NAMALWA (cell line): ENCODE results near the gene ATP8A1.
A peak's percentile ranks its signal among the peaks of the same experiment; 100 is the strongest.

Experiments used
- DNase-seq: peaks from one replicate; pipeline ENCODE4 v3.0.0-alpha.2; 2015; ENCODE audit warnings: low spot score

The ATP8A1 gene

GRCh38 chr4:42570221-42570620, 86.7 kb downstream of the ATP8A1 start:
- DNase-seq, result no peak

GRCh38 chr4:42568610-42569207, 88.2 kb downstream of the ATP8A1 start:
- peak; percentile 86 for DNase-seq

GRCh38 chr4:42566835-42567234, 90.1 kb downstream of the ATP8A1 start:
- DNase-seq, result no peak

GRCh38 chr4:42562016-42562415, 94.9 kb downstream of the ATP8A1 start:
- no peak for DNase-seq

- DNase-seq, result no peak
Observed at GRCh38 chr4:42561031-42561430, 95.9 kb downstream of the ATP8A1 start.

GRCh38 chr4:42560467-42560861, 96.4 kb downstream of the ATP8A1 start:
- DNase-seq, result no peak

GRCh38 chr4:42558156-42558555, 98.7 kb downstream of the ATP8A1 start:
- DNase-seq, result no peak

GRCh38 chr4:42555828-42556227, 101.1 kb downstream of the ATP8A1 start:
- no peak for DNase-seq

GRCh38 chr4:42554072-42554471, 102.8 kb downstream of the ATP8A1 start:
- no peak for DNase-seq

- DNase-seq, result no peak
Observed at GRCh38 chr4:42549896-42550295, 107.0 kb downstream of the ATP8A1 start.

GRCh38 chr4:42547805-42548204, 109.1 kb downstream of the ATP8A1 start:
- no peak for DNase-seq

GRCh38 chr4:42543762-42544161, 113.1 kb downstream of the ATP8A1 start:
- no peak for DNase-seq

GRCh38 chr4:42543126-42543525, 113.8 kb downstream of the ATP8A1 start:
- DNase-seq, result no peak

- no peak for DNase-seq
Observed at GRCh38 chr4:42541647-42542046, 115.3 kb downstream of the ATP8A1 start.

- DNase-seq, result no peak
Observed at GRCh38 chr4:42533042-42533441, 123.9 kb downstream of the ATP8A1 start.

- no peak for DNase-seq
Observed at GRCh38 chr4:42531341-42532030, 125.4 kb downstream of the ATP8A1 start.

GRCh38 chr4:42523066-42523718, 133.7 kb downstream of the ATP8A1 start:
- DNase-seq, result no peak

GRCh38 chr4:42519803-42520417, 137.0 kb downstream of the ATP8A1 start:
- DNase-seq, result peak; percentile 77

- no peak for DNase-seq
Observed at GRCh38 chr4:42515156-42515884, 141.6 kb downstream of the ATP8A1 start.

- DNase-seq, result no peak
Observed at GRCh38 chr4:42513748-42514492, 143.0 kb downstream of the ATP8A1 start.

- no peak for DNase-seq
Observed at GRCh38 chr4:42512226-42512625, 144.7 kb downstream of the ATP8A1 start.

GRCh38 chr4:42510225-42510624, 146.7 kb downstream of the ATP8A1 start:
- DNase-seq, result no peak
